PFSK-1 (cell line): ENCODE measurements around the gene KNOP1.

ENCODE experiments used
- FOXP2 ChIP-seq: optimal IDR thresholded peaks from 2 replicates; pipeline ENCODE3; 2011; ENCODE audit warnings: borderline replicate concordance, control low read depth, inconsistent platforms; ENCODE audit not compliant: insufficient read depth; ENCODE audit errors: extremely low read length, extremely low read depth
- POLR2AphosphoS5 ChIP-seq: IDR thresholded peaks from 2 replicates; pipeline ENCODE4 v1.6.1; 2012; ENCODE audit warnings: low read depth, mild to moderate bottlenecking, control low read depth, low read length, moderate library complexity
- REST ChIP-seq, 2 experiments: IDR thresholded peaks; 2 replicates each; pipeline versions ENCODE4 v1.6.1 to v1.8.0; 2011 to 2012; ENCODE audit warnings: low read depth in 2 of 2, low read length in 2 of 2, control low read depth in 1 of 2, inconsistent platforms in 1 of 2, mild to moderate bottlenecking in 1 of 2, moderate library complexity in 1 of 2; ENCODE audit not compliant: insufficient read depth in 1 of 2
- SIN3A ChIP-seq: IDR thresholded peaks from 2 replicates; pipeline ENCODE4 v1.6.1; 2012; ENCODE audit warnings: mild to moderate bottlenecking, low read length, moderate library complexity, borderline replicate concordance; ENCODE audit not compliant: insufficient read depth
- TAF1 ChIP-seq: IDR thresholded peaks from 2 replicates; pipeline ENCODE4 v1.6.1; 2012; ENCODE audit warnings: low read length, control low read depth, borderline replicate concordance; ENCODE audit not compliant: insufficient read depth

The KNOP1 gene

GRCh38 chr16:19681637-19682036 is 36.4 kb downstream of the KNOP1 start:
- no peak for TF ChIP-seq REST (IDR thresholded peaks at IDR 0.05; ENCODE audit: insufficient read depth in 1 of 2, low read depth in 2 of 2, low read length in 2 of 2)
- no peak for TF ChIP-seq FOXP2
- TF ChIP-seq TAF1: no peak
- TF ChIP-seq SIN3A: no peak
- TF ChIP-seq POLR2AphosphoS5: no peak

GRCh38 chr16:19680881-19681340 is 37.1 kb downstream of the KNOP1 start:
- TF ChIP-seq FOXP2: no peak
- no peak for TF ChIP-seq SIN3A
- no peak for TF ChIP-seq TAF1
- no peak for TF ChIP-seq POLR2AphosphoS5
- TF ChIP-seq REST (IDR thresholded peaks at IDR 0.05; ENCODE audit: insufficient read depth in 1 of 2, low read depth in 2 of 2, low read length in 2 of 2): no peak

- TF ChIP-seq TAF1 (no peak), SIN3A (no peak), REST (IDR thresholded peaks at IDR 0.05; ENCODE audit: insufficient read depth in 1 of 2, low read depth in 2 of 2, low read length in 2 of 2) (no peak)
These were observed 39.2 kb downstream of the KNOP1 start for GRCh38 chr16:19678804-19679203.

GRCh38 chr16:19677402-19677801 is 40.6 kb downstream of the KNOP1 start:
- no peak for TF ChIP-seq POLR2AphosphoS5
- no peak for TF ChIP-seq FOXP2
- TF ChIP-seq REST (IDR thresholded peaks at IDR 0.05; ENCODE audit: insufficient read depth in 1 of 2, low read depth in 2 of 2, low read length in 2 of 2): no peak
- TF ChIP-seq TAF1: no peak
- no peak for TF ChIP-seq SIN3A

GRCh38 chr16:19674485-19674884 is 43.5 kb downstream of the KNOP1 start:
- no peak for TF ChIP-seq SIN3A

GRCh38 chr16:19672378-19672777 is 45.6 kb downstream of the KNOP1 start:
- TF ChIP-seq FOXP2: no peak
- no peak for TF ChIP-seq POLR2AphosphoS5
- TF ChIP-seq TAF1: no peak
- TF ChIP-seq REST (IDR thresholded peaks at IDR 0.05; ENCODE audit: insufficient read depth in 1 of 2, low read depth in 2 of 2, low read length in 2 of 2): no peak
- no peak for TF ChIP-seq SIN3A
